Upper lobe of left lung (tissue), 4 donors: Measurements from ENCODE around the gene MXRA7.

Experiments
- CTCF ChIP-seq, 6 experiments: fragments of 450-650 bp in 4 of 6; fragments of 200-600 bp in 2 of 6; sonication (generic) in 2 of 6; IDR thresholded peaks; one replicate each; pipeline ENCODE4 v1.5.1; 2016 to 2019; ENCODE audit warnings: antibody characterized with exemption in 6 of 6
- EP300 ChIP-seq, 4 donors: sonication (generic); formaldehyde crosslinking; IDR thresholded peaks; one replicate each; pipeline ENCODE4 v1.5.1; 2017; ENCODE audit warnings: antibody characterized with exemption in 4 of 4, control low read depth in 2 of 4
- POLR2A ChIP-seq, 4 donors: fragments of 450-650 bp; IDR thresholded peaks; one replicate each; pipeline ENCODE4 v1.5.1; 2016 to 2017; ENCODE audit warnings: antibody characterized with exemption in 4 of 4, mild to moderate bottlenecking in 2 of 4
- POLR2AphosphoS5 ChIP-seq, 2 donors: sonication (generic); formaldehyde crosslinking; IDR thresholded peaks; one replicate each; pipeline ENCODE4 v1.5.1; 2017; ENCODE audit warnings: antibody characterized with exemption in 2 of 2

- TF ChIP-seq CTCF (IDR thresholded peaks at IDR 0.05), result no peak
- TF ChIP-seq POLR2A (IDR thresholded peaks at IDR 0.05), result no peak
- no peak for TF ChIP-seq POLR2AphosphoS5 (IDR thresholded peaks at IDR 0.05)
- TF ChIP-seq EP300 (IDR thresholded peaks at IDR 0.05), result no peak
Measured at GRCh38 chr17:76676629-76677028, 34.1 kb downstream of the MXRA7 start.
